ENCODE results near the gene KIF17.

KIF17 gene

GRCh38 chr1:20691872-20692271 lies 25.9 kb downstream of the KIF17 start:
- Mint-ChIP-seq H3K4me3 (no peak overlapping the region), H3K9me3 (peaks cover 8% of the 10 kb centered on the region), H3K4me1 (no peaks in the 10 kb centered on the region), H3K27ac (no peak overlapping the region), H3K27me3 (ENCODE audit: low read depth) (no peaks in the 10 kb centered on the region), H3K36me3 (ENCODE audit: low read depth) (no peaks in the 10 kb centered on the region)
- TF ChIP-seq CTCF (IDR thresholded peaks at IDR 0.05; ENCODE audit: unreplicated experiment in 3 of 3), result no peak

- H3K27me3 Mint-ChIP-seq (ENCODE audit: low read depth), result no peaks in the 10 kb centered on the region
- H3K4me1 Mint-ChIP-seq, result peaks cover 9% of the 10 kb centered on the region
- no peak for TF ChIP-seq CTCF (IDR thresholded peaks at IDR 0.05; ENCODE audit: unreplicated experiment in 3 of 3)
- no peak overlapping the region for H3K4me3 Mint-ChIP-seq
- H3K36me3 Mint-ChIP-seq (ENCODE audit: low read depth), result no peaks in the 10 kb centered on the region
- peaks cover 8% of the 10 kb centered on the region for H3K9me3 Mint-ChIP-seq
- no peak overlapping the region for H3K27ac Mint-ChIP-seq
Measured at GRCh38 chr1:20689645-20690056, 28.2 kb downstream of the KIF17 start.

- peaks cover 3% of the 10 kb centered on the region for H3K9me3 Mint-ChIP-seq
- no peak overlapping the region for H3K27ac Mint-ChIP-seq
- no peaks in the 10 kb centered on the region for H3K27me3 Mint-ChIP-seq (ENCODE audit: low read depth)
- peaks cover 9% of the 10 kb centered on the region for H3K4me1 Mint-ChIP-seq
- H3K4me3 Mint-ChIP-seq, result no peak overlapping the region
- H3K36me3 Mint-ChIP-seq (ENCODE audit: low read depth), result no peaks in the 10 kb centered on the region
- TF ChIP-seq CTCF (IDR thresholded peaks at IDR 0.05; ENCODE audit: unreplicated experiment in 3 of 3), result no peak
Measured at GRCh38 chr1:20686883-20687725, 30.7 kb downstream of the KIF17 start.

- Mint-ChIP-seq H3K36me3 (ENCODE audit: low read depth) (no peaks in the 10 kb centered on the region), H3K27ac (peak overlapping the region in 2 of 3 experiments; percentile 27 to 35), H3K4me1 (peaks cover 9% of the 10 kb centered on the region), H3K9me3 (no peaks in the 10 kb centered on the region), H3K27me3 (ENCODE audit: low read depth) (no peaks in the 10 kb centered on the region), H3K4me3 (no peak overlapping the region)
- TF ChIP-seq CTCF (IDR thresholded peaks at IDR 0.05; ENCODE audit: unreplicated experiment in 3 of 3), result no peak
Measured at GRCh38 chr1:20685741-20686140, 32.1 kb downstream of the KIF17 start.

- no peak overlapping the region for H3K4me3 Mint-ChIP-seq
- peaks cover 9% of the 10 kb centered on the region for H3K4me1 Mint-ChIP-seq
- no peak for TF ChIP-seq CTCF (IDR thresholded peaks at IDR 0.05; ENCODE audit: unreplicated experiment in 3 of 3)
- no peaks in the 10 kb centered on the region for H3K27me3 Mint-ChIP-seq (ENCODE audit: low read depth)
- H3K9me3 Mint-ChIP-seq, result no peaks in the 10 kb centered on the region
- no peaks in the 10 kb centered on the region for H3K36me3 Mint-ChIP-seq (ENCODE audit: low read depth)
- H3K27ac Mint-ChIP-seq, result peak overlapping the region; percentile 6 to 35 (median 27)
Measured at GRCh38 chr1:20685099-20685662, 32.6 kb downstream of the KIF17 start.
